HG03025 (cell line): ENCODE data around the gene TNFSF13B.
"Not testable (repeated sequence)": the region's sequence is repeated elsewhere in the genome, so short reads cannot be mapped to it uniquely, and the experiment has no call there.

Experiments used
- ATAC-seq: cut with Tn5 transposase; IDR thresholded peaks from one replicate; pipeline ENCODE4 v1.9.1; 2021; ENCODE audit warnings: mild to moderate bottlenecking, moderate library complexity; ENCODE audit not compliant: unreplicated experiment, low FRiP score

TNFSF13B gene

GRCh38 chr13:108269601-108270328 is at the start of gene TNFSF13B:
TSS of gene TNFSF13B (plus strand) at chr13:108269718. CDS start at chr13:108269896, 178 bp downstream.
- peak; percentile 82 for ATAC-seq

- ATAC-seq = no peak
Measured at GRCh38 chr13:108220041-108220440, 49.5 kb upstream of the TNFSF13B start.

GRCh38 chr13:108223687-108224503 is 45.6 kb upstream of the TNFSF13B start:
- no peak for ATAC-seq

DNA sequence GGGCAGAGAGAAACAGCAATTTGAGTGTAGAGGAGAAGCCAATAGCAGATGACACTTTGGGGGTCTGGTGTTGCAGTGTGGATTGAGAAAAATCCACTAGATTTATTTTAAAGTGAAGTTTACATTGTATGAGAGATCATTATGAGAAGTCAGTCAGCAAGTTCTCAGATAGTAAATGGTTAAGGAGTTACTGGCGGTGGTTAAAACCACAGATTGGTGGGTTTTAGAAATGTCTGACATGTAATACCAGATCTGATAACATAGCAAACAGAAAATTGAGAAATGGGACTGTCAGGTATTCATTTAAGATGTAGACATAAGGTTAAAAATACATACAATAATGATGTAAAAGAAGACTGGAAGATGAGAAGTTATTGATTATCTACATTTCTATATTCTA is 44.1 kb upstream of the TNFSF13B start:
- ATAC-seq = peak; percentile 61

DNA sequence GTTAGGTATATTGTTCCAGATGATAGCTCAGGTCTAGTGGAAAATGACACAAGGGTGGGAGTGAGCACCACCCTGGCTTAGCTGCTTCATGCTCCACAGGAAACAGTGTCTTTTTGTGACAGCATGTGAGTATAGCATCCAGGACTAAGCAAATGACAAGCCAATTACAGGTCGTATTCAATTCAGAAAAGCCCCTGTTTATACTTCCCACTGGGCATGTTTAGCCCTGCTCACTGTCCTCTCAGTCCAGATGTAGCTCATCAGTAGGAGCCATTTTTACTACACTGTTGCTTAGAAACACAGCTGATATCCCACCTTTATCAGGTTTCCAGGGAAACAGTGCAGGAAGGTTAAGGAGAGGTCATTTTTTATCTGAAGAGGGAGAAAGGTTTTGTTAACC is 43.3 kb upstream of the TNFSF13B start:
- ATAC-seq = no peak

DNA sequence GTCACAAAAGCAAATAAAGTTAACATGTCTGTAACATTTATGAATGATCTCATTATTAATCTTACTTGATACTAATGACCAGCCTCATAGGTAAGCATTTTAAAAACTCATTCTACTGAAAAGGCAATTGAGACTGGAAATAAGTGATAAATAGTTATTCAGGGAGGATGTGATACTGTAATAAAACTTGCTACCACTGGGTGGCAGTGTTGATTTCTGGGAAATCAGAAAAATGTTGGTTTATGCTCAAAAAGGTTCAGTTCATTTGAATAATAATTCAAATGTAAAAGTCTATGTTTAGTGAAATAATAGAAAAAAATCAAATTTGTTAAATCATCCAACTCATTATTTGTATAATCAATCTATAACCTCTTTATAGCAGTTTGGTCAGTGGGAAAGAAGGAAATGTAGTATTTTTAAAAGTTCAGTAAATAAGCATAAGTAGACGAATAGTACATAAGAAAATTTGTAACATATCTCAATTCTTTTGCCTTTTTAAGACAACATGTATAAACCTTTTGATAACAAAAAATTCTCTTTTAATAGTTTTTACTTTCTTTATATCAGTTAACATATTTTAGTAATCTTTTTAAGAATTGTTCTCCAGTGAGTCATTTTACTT is 41.8 kb upstream of the TNFSF13B start:
- no peak for ATAC-seq

- no peak for ATAC-seq
Measured at GRCh38 chr13:108230377-108230776, 39.1 kb upstream of the TNFSF13B start.

- ATAC-seq = no peak
Measured at GRCh38 chr13:108249150-108249549, 20.4 kb upstream of the TNFSF13B start.

DNA sequence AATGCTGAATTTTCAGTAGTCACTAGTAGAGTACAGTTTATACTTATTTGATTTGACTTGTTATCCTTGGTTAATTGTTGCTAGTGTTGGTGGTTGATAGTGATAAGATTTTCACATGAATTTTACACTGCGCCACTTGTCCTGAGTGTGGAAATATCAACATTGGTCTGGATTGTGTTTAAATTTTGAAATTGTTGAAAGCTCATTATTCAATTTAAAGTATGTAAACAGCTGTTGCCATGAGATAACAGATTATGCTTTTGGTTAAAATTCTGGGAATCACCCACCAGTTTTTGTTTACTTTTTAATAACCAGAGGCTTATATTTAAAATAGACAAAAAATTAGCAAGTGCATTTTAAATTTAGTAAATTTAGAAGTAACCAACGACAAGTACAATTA is 12.3 kb upstream of the TNFSF13B start:
- ATAC-seq = no peak

DNA sequence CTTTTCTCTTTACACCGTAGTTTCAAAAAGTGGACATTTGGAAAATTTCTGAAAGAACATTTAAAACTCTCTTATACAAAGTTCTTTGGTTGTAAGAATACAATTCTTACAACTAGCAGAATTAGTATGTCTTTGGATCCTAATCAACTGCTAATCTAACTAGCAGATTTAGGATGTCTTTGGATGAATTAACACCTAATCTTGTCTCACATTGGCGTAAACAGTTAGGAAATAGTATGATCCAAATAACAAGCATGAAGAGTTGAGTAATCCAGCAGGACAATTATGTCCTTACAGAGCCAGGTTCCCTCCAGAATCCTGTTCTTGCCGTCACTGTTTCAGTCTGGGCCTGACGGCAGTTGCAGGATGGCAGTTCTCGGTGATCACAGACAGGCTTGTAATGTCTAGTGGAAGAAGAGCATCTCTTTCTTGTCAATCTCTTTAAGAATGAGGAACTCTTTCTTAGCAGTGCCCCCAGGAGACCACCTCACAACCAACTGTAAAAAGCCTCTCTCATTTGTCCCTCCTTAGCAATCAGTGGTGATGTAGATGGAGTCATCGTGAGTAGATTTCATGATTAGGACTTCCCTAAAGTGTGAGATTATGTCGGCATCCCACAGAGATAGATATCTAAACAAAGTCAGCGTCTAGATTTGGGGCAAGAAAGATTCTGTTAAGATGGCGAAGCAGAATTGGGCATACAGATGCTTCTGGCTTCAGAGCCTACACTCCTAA is 5.7 kb upstream of the TNFSF13B start:
- no peak for ATAC-seq

DNA sequence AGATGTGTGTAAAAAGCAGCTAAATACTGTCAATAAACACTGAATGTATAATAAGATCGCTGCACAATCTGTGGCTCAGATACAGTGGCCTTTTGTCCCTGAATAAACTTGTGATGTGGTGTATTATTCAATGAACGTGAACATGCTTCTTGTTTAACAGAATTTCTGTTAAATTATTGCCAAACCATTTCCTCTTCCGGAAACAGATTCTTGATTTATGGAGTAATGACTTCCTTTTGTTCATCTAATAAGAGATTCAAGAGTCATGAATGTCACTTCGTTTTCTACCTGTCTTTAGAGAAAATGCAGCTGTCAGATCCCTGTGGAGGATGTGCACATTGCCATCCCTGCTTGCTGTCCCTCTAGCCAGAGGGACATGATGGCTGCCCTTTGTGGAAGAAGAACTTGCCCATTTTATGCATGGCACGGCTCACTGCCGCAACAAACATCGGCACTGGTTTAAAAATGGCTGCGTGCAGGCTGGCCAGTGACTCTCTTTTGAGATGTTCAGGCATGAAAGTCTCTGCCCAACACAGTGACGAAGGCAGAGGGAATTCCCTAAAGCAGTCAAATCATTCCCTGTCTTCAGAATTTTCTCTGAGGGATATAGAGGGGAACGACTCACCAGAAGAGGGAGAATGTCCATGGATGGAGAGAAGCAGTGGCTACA is 3.1 kb upstream of the TNFSF13B start:
- ATAC-seq = no peak

DNA sequence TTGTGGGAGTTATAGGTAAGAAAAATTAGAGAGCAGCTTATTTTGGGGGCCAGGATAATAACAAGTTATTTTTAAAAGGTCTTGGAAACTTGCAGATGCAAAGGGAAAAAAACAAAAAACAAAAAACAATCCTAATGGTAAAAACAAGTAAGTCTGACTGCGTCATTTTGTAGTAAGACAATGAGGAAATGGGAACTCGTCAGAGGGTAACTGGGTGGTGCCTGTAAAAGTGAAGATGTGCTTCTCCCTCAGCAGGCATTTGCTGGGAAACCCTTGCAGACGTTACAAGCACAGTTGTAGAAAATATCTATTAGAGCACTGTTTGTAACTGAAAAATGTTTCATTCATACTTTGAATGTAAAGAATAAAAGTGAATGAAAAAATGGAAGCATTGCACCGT is 2.2 kb upstream of the TNFSF13B start:
- no peak for ATAC-seq

GRCh38 chr13:108267855-108268254 is 1.7 kb upstream of the TNFSF13B start:
- not testable (repeated sequence) for ATAC-seq

GRCh38 chr13:108268466-108269112 is 929 bp upstream of the TNFSF13B start:
- no peak for ATAC-seq

- ATAC-seq = peak; percentile 13
Measured at GRCh38 chr13:108270442-108270841, 924 bp downstream of the TNFSF13B start.

GRCh38 chr13:108272333-108272732 is 2.8 kb downstream of the TNFSF13B start:
- ATAC-seq = no peak

- no peak for ATAC-seq
Measured at GRCh38 chr13:108273429-108274118, 4.1 kb downstream of the TNFSF13B start.

DNA sequence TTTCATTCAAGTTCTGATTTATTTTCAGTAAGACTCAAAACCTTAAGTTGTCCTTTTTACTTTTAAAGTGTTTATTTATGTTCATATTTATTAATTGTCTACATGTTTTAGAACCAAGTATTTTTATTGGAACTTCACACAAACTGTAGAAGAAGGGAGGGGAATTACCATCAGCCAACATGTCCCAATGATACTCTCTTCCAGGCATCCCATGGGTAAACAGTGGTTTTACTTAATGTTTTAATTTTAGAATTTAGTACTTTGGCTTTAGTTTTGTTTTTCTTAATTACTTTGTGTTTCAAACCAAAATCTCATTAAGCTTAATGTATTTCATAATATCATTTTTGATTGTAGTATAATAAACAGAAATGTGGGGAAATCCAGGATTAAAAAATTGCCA is 5.2 kb downstream of the TNFSF13B start:
- ATAC-seq = no peak

GRCh38 chr13:108276060-108276459 is 6.5 kb downstream of the TNFSF13B start:
- ATAC-seq = no peak
